H1 (cell line): ENCODE measurements around the gene ACBD4. TPM values are rescaled to one million over a fixed set of nuclear protein-coding genes. Genes with fewer than 3 reads are reported as not detected.

Experiments used
- CBX5 ChIP-seq: fragments of 300-800, 300-1000 bp; sonication (generic); IDR thresholded peaks from 2 replicates; pipeline ENCODE4 v1.7.1; 2016; ENCODE audit warnings: antibody characterized with exemption, low read length, low read depth
- EGR1 ChIP-seq: IDR thresholded peaks from 2 replicates; pipeline ENCODE4 v1.6.1; 2011; ENCODE audit warnings: low read depth, low read length, borderline replicate concordance
- EZH2 ChIP-seq: fragments of 200-600 bp; sonication (generic); IDR thresholded peaks from 2 replicates; pipeline ENCODE4 v1.7.1; 2012; ENCODE audit warnings: low read depth, mild to moderate bottlenecking, moderate library complexity, low read length, inconsistent platforms; ENCODE audit not compliant: severe bottlenecking
- KDM4A ChIP-seq: IDR thresholded peaks from one replicate; pipeline ENCODE4 v1.7.1; 2012; ENCODE audit warnings: low read depth, mild to moderate bottlenecking, moderate library complexity, low read length, inconsistent platforms; ENCODE audit not compliant: severe bottlenecking
- MAX ChIP-seq: IDR thresholded peaks from 2 replicates; pipeline ENCODE4 v1.6.1; 2012; ENCODE audit warnings: inconsistent platforms
- NRF1 ChIP-seq: IDR thresholded peaks from 2 replicates; pipeline ENCODE4 v1.6.1; 2011; ENCODE audit warnings: mild to moderate bottlenecking, low read depth, low read length, improper control_type of control experiment
- PHF8 ChIP-seq: fragments of 200-600 bp; sonication (generic); conservative IDR thresholded peaks from 2 replicates; pipeline ENCODE4 v1.7.1; 2012; ENCODE audit warnings: low read depth, mild to moderate bottlenecking, inconsistent platforms, low read length, moderate library complexity
- POLR2A ChIP-seq, 2 experiments: IDR thresholded peaks; 1 replicate in 1 of 2; 2 replicates in 1 of 2; pipeline ENCODE4 v1.6.1; 2011; ENCODE audit warnings: low read depth in 2 of 2, low read length in 2 of 2, mild to moderate bottlenecking in 2 of 2; ENCODE audit errors: control extremely low read depth in 1 of 2
- RAD21 ChIP-seq, 2 experiments: IDR thresholded peaks in 1 of 2; conservative IDR thresholded peaks in 1 of 2; 2 replicates each; pipeline ENCODE4 v1.6.1; 2011; ENCODE audit warnings: low read depth in 2 of 2, low read length in 2 of 2, improper control_type of control experiment in 1 of 2, inconsistent platforms in 1 of 2, mild to moderate bottlenecking in 1 of 2, moderate library complexity in 1 of 2
- RFX5 ChIP-seq: IDR thresholded peaks from 2 replicates; pipeline ENCODE4 v1.6.1; 2011; ENCODE audit warnings: low read depth, low read length, improper control_type of control experiment, borderline replicate concordance
- SAP30 ChIP-seq: fragments of 300-600 bp; sonication (generic); IDR thresholded peaks from 2 replicates; pipeline ENCODE4 v1.7.1; 2012; ENCODE audit warnings: low read length, moderate library complexity, mild to moderate bottlenecking, inconsistent platforms; ENCODE audit not compliant: insufficient read depth, insufficient replicate concordance
- SIN3A ChIP-seq, 2 experiments: IDR thresholded peaks in 1 of 2; conservative IDR thresholded peaks in 1 of 2; 2 replicates each; pipeline ENCODE4 v1.6.1; 2011 to 2012; ENCODE audit warnings: low read length in 2 of 2, improper control_type of control experiment in 1 of 2, low read depth in 1 of 2, mild to moderate bottlenecking in 1 of 2
- SIRT6 ChIP-seq: IDR thresholded peaks from one replicate; pipeline ENCODE4 v1.7.1; 2012; ENCODE audit warnings: low read length, inconsistent platforms
- SP1 ChIP-seq: IDR thresholded peaks from 2 replicates; pipeline ENCODE4 v1.6.1; 2011; ENCODE audit warnings: low read depth, low read length
- SP2 ChIP-seq: IDR thresholded peaks from 2 replicates; pipeline ENCODE4 v1.6.1; 2012; ENCODE audit warnings: mild to moderate bottlenecking, low read length, inconsistent platforms
- SP4 ChIP-seq: IDR thresholded peaks from 2 replicates; pipeline ENCODE4 v1.6.1; 2012; ENCODE audit warnings: low read length, inconsistent platforms
- SRF ChIP-seq: IDR thresholded peaks from 2 replicates; pipeline ENCODE4 v1.6.1; 2011; ENCODE audit warnings: mild to moderate bottlenecking, low read depth, low read length, moderate library complexity
- TAF7 ChIP-seq: optimal IDR thresholded peaks from 2 replicates; pipeline ENCODE3; 2011; ENCODE audit warnings: low read depth, mild to moderate bottlenecking, inconsistent platforms, low read length, moderate library complexity, borderline replicate concordance
- TCF12 ChIP-seq: IDR thresholded peaks from 2 replicates; pipeline ENCODE4 v1.6.1; 2011; ENCODE audit warnings: low read depth, mild to moderate bottlenecking, low read length
- TEAD4 ChIP-seq: IDR thresholded peaks from 2 replicates; pipeline ENCODE4 v1.6.1; 2012; ENCODE audit warnings: low read depth, low read length, inconsistent platforms, mixed read lengths
- USF2 ChIP-seq: IDR thresholded peaks from 2 replicates; pipeline ENCODE4 v1.6.1; 2011; ENCODE audit warnings: low read length, improper control_type of control experiment
- YY1 ChIP-seq: IDR thresholded peaks from 2 replicates; pipeline ENCODE4 v1.6.1; 2011; ENCODE audit warnings: low read depth, mild to moderate bottlenecking, low read length
- polyA plus RNA-seq, 7 experiments: library from polyadenylated mRNA; depleted of rRNA in 3 of 7; stranded (reverse) in 5 of 7; unstranded in 2 of 7; fragments of >200 nt in 5 of 7; fragments of 200-250 nt in 2 of 7; gene quantifications; 1 replicate in 5 of 7; 2 replicates in 1 of 7; 4 replicates in 1 of 7; pipeline versions ENCODE4 v1.2.1 to v1.2.3, GENCODE V29; 2011 to 2013; ENCODE audit warnings: missing spikeins in 2 of 7, mixed read lengths in 2 of 7
- total RNA-seq: library from RNA; stranded (reverse); fragmentation: NEBNext Ultra II Directional; extraction: Animal tissue kit (Norgen Biotek cat#: 25700); gene quantifications from 2 replicates; pipeline ENCODE4 v1.2.1, GENCODE V29; 2021

The ACBD4 gene
- total and polyA plus RNA-seq, 2 of the 8 experiments (the other 6 are each of a cell fraction or from before 2014, with no cell fraction given) = 7.3 to 10.7 TPM

GRCh38 chr17:45135192-45135977 lies at the start of gene ACBD4 (continued):
- TF ChIP-seq SP4 (0 out of 2 replicates have a peak, but pooled peaks have one; percentile 62), POLR2A (IDR thresholded peaks at IDR 0.05; ENCODE audit: control extremely low read depth in 1 of 2, low read depth in 2 of 2, low read length in 2 of 2) (0 out of 3 replicates have a peak, but pooled peaks of 1 of the 2 experiments have one; percentile 43), RAD21 (IDR thresholded peaks at IDR 0.05 in 1 of 2, conservative IDR thresholded peaks at IDR 0.05 in 1 of 2; ENCODE audit: low read depth in 2 of 2, low read length in 2 of 2) (peak; percentile 94 to 95), TEAD4 (0 out of 2 replicates have a peak, but pooled peaks have one; percentile 24), SP2 (no peak), SP1 (peak; percentile 98), SIN3A (conservative IDR thresholded peaks at IDR 0.05 in 1 of 2, IDR thresholded peaks at IDR 0.05 in 1 of 2; ENCODE audit: low read depth in 1 of 2, low read length in 2 of 2) (peak in 1 of 2 experiments; percentile 88; a peak in 2 of 4 replicates), EGR1 (no peak), SAP30 (no peak), USF2 (no peak), EZH2 (no peak), KDM4A (peak; percentile 90), TAF7 (peak; percentile 92), NRF1 (no peak), PHF8 (no peak; the same call in 1 of the 2 replicates), RFX5 (peak; percentile 29; the same call in 1 of the 2 replicates), CBX5 (no peak), SRF (peak; percentile 25; the same call in 1 of the 2 replicates), TCF12 (0 out of 2 replicates have a peak, but pooled peaks have one; percentile 33), YY1 (0 out of 2 replicates have a peak, but pooled peaks have one; percentile 39), MAX (peak; percentile 88), SIRT6 (no peak)
